Glutamatergic neuron (in vitro differentiated cells): ENCODE results near the gene PYCR2. TPM values are rescaled to one million over a fixed set of nuclear protein-coding genes. Genes with fewer than 3 reads are reported as not detected.

Experiments
- DNase-seq: peaks from one replicate; pipeline ENCODE4 v3.0.0; 2022
- H3K27ac Mint-ChIP-seq: one replicate; pipeline ENCODE4 v1.8.0; 2020; ENCODE audit warnings: mild to moderate bottlenecking, mixed read lengths, inconsistent platforms; ENCODE audit not compliant: unreplicated experiment
- H3K27me3 Mint-ChIP-seq: one replicate; pipeline ENCODE4 v1.8.0; 2020; ENCODE audit warnings: mild to moderate bottlenecking, moderate library complexity, mixed read lengths, inconsistent platforms; ENCODE audit not compliant: unreplicated experiment
- H3K36me3 Mint-ChIP-seq: one replicate; pipeline ENCODE4 v1.8.0; 2020; ENCODE audit warnings: mild to moderate bottlenecking, mixed read lengths, inconsistent platforms; ENCODE audit not compliant: unreplicated experiment
- H3K4me1 Mint-ChIP-seq: one replicate; pipeline ENCODE4 v1.8.0; 2020; ENCODE audit warnings: mild to moderate bottlenecking, low read depth, mixed read lengths, inconsistent platforms; ENCODE audit not compliant: unreplicated experiment
- H3K4me3 Mint-ChIP-seq: one replicate; pipeline ENCODE4 v1.8.0; 2020; ENCODE audit warnings: mild to moderate bottlenecking, mixed read lengths, inconsistent platforms; ENCODE audit not compliant: unreplicated experiment
- H3K9me3 Mint-ChIP-seq: one replicate; pipeline ENCODE4 v1.8.0; 2020; ENCODE audit warnings: mild to moderate bottlenecking, moderate library complexity, mixed read lengths, inconsistent platforms; ENCODE audit not compliant: unreplicated experiment
- total RNA-seq: library from RNA; stranded (reverse); fragmentation: NEBNext Ultra II Directional; extraction: Animal tissue kit (Norgen Biotek cat#: 25700); gene quantifications from one replicate; pipeline ENCODE4 v1.2.1, GENCODE V29; 2021; ENCODE audit not compliant: unreplicated experiment
- TF ChIP-seq, protein P1 (sequence below): fragments of 200-600 bp; sonication (generic); IDR thresholded peaks from one replicate; pipeline ENCODE4 v1.5.0; 2021; ENCODE audit not compliant: partially characterized antibody, unreplicated experiment

The PYCR2 gene
- total RNA-seq, 1 donor from 2014 or later = 36.6 TPM

DNA sequence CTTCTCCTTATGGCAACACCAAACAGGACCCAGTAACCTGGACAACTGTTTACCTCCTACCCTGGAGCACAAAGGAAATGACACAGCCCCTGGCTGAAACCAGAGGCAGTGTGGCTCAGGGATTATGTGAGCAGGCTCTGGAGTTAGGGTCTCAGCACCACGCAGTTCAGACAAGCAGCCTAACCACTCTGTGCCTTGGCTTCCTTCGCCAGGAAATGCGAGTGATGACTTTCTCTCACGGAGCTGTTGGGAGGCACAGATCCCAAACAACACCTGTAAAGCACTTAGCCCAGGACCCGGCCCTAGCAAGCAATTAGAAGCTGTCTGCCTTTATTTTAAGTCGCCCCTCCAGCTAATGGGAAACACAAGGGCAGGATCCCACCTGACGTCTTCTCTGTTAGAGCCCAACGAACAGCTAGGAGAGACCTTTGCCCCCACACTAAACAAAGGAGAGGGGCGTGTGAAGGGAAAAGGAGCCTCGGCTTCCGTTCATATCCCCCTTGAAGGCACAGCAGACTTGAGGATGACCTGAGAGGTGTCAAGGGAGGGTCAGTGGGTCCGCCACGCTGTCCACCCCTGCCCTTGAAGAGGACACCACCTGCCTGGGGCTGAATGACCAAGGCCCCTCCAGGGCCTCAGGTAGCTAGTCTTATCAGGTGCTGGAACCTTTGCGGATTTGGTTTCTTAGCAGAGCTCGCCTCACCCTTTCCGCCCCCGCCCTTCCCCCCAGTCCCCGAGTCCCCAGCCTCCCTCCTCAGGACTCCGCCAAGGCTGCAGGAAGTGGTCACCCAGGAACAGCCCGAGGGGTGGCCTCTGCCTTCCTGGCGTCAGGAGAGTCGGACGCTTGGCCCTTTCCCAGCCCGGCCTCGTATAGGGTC lies 42.7 kb downstream of the PYCR2 start:
- TF ChIP-seq, protein P1, sequence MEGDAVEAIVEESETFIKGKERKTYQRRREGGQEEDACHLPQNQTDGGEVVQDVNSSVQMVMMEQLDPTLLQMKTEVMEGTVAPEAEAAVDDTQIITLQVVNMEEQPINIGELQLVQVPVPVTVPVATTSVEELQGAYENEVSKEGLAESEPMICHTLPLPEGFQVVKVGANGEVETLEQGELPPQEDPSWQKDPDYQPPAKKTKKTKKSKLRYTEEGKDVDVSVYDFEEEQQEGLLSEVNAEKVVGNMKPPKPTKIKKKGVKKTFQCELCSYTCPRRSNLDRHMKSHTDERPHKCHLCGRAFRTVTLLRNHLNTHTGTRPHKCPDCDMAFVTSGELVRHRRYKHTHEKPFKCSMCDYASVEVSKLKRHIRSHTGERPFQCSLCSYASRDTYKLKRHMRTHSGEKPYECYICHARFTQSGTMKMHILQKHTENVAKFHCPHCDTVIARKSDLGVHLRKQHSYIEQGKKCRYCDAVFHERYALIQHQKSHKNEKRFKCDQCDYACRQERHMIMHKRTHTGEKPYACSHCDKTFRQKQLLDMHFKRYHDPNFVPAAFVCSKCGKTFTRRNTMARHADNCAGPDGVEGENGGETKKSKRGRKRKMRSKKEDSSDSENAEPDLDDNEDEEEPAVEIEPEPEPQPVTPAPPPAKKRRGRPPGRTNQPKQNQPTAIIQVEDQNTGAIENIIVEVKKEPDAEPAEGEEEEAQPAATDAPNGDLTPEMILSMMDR = no peak
- Mint-ChIP-seq H3K27ac (no peak overlapping the region), H3K9me3 (peaks cover 7% of the 10 kb centered on the region), H3K36me3 (no peaks in the 10 kb centered on the region), H3K4me3 (peak overlapping the region; percentile 80), H3K4me1 (peaks cover 7% of the 10 kb centered on the region), H3K27me3 (peaks cover 10% of the 10 kb centered on the region)
- DNase-seq = no peak

DNA sequence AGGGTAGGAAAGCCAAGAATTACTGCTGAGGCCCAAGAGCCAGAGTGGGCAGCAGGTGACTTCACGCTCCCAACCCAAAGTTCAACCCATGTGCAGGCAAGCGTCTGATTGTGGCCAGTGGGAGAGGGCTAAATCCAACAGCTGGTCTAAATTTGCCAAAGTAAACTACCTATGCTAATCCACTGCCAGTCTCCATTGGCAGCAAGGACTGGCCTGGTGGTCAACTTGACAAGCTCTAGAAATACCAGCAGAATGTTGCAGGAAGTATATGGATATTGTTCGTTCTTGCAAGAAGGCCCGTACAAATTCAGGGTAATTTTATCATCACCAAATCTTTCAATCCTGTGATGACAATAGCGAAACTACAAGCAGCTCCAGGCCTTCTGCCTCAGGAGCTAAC lies 43.4 kb downstream of the PYCR2 start:
- DNase-seq = no peak
- H3K36me3 Mint-ChIP-seq = no peaks in the 10 kb centered on the region
- TF ChIP-seq, protein P1 = no peak
- peaks cover 9% of the 10 kb centered on the region for H3K4me1 Mint-ChIP-seq
- H3K27ac Mint-ChIP-seq = no peak overlapping the region
- H3K27me3 Mint-ChIP-seq = peaks cover 10% of the 10 kb centered on the region
- H3K9me3 Mint-ChIP-seq = peaks cover 9% of the 10 kb centered on the region
- H3K4me3 Mint-ChIP-seq = no peak overlapping the region

GRCh38 chr1:225880222-225880588 lies 43.8 kb downstream of the PYCR2 start:
- peaks cover 11% of the 10 kb centered on the region for H3K27me3 Mint-ChIP-seq
- DNase-seq = no peak
- peaks cover 9% of the 10 kb centered on the region for H3K4me1 Mint-ChIP-seq
- TF ChIP-seq, protein P1 = no peak
- no peaks in the 10 kb centered on the region for H3K36me3 Mint-ChIP-seq
- no peak overlapping the region for H3K27ac Mint-ChIP-seq
- H3K9me3 Mint-ChIP-seq = peaks cover 9% of the 10 kb centered on the region
- H3K4me3 Mint-ChIP-seq = no peak overlapping the region

DNA sequence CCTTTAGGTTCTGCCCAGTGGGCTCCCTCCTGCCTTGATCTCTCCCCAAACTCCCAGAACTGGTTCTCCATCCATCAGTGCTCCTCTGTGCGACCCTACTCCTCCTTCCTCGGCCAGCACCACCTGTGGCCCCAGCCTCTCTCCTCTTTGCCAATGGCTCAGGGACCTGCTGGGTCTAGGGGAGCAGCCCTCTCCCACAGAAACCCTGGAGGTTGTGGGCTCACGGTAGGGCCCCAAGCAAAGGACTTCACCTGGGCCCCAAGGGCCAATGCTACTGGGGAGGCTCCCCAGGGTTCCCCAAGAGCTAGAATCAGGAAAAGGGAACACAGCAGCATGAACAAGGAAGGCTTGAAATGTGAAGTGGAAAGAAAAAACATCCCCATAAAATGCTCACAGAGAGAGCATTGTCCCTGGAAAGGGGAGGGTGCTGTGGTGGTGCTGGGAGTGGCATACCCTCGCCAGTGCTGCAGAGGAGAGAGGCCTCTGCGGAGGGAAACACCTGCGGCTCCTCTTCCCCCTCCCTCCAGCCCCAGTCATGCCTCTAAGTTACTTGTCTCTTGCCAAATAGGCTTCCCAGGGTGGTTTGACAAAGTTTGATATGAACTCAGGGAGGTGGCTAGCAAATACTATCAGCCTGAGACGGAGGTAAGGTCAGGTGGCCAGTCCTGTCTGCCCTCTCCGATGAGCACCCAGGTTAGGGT lies 44.4 kb downstream of the PYCR2 start:
- H3K4me3 Mint-ChIP-seq = no peak overlapping the region
- peaks cover 9% of the 10 kb centered on the region for H3K9me3 Mint-ChIP-seq
- H3K4me1 Mint-ChIP-seq = peaks cover 9% of the 10 kb centered on the region
- no peaks in the 10 kb centered on the region for H3K36me3 Mint-ChIP-seq
- DNase-seq = no peak
- no peak overlapping the region for H3K27ac Mint-ChIP-seq
- H3K27me3 Mint-ChIP-seq = peaks cover 12% of the 10 kb centered on the region
- TF ChIP-seq, protein P1 = no peak

GRCh38 chr1:225878282-225878681 lies 45.8 kb downstream of the PYCR2 start:
- DNase-seq = no peak
- Mint-ChIP-seq H3K27me3 (peaks cover 13% of the 10 kb centered on the region), H3K9me3 (peaks cover 10% of the 10 kb centered on the region), H3K27ac (no peak overlapping the region), H3K4me3 (no peak overlapping the region), H3K36me3 (no peaks in the 10 kb centered on the region), H3K4me1 (peaks cover 11% of the 10 kb centered on the region)
- TF ChIP-seq, protein P1 = no peak
